Measurements from ENCODE around the gene CBY1.
A peak's percentile ranks its signal among the peaks of the same experiment; 100 is the strongest.

Gene CBY1

DNA sequence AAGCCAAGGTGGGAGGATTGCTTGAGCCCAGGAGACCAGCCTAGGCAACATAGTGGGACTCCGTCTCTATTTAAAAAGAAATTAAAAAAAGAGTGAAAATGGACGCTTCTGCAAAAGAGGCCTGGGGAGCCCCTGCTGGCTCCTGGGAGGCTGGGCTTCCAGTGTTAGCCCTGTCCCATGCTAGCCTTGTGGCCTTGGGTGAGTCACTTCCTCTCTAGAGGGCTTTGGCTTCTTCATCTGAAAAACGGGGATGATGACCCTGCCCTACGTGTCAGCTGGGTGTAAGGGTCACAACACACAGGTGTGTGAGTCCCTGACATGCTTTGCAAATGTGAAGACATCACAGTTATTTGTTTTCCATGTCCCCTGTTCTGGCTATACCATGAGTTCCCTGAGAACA lies 33.1 kb upstream of the CBY1 start:
- Mint-ChIP-seq H3K4me3 (no peak overlapping the region), H3K4me1 (no peaks in the 10 kb centered on the region), H3K9me3 (peaks cover 7% of the 10 kb centered on the region), H3K27ac (no peak overlapping the region), H3K36me3 (ENCODE audit: low read depth) (peaks cover 43% of the 10 kb centered on the region), H3K27me3 (ENCODE audit: low read depth) (peaks cover 3% of the 10 kb centered on the region)
- TF ChIP-seq, protein P1, sequence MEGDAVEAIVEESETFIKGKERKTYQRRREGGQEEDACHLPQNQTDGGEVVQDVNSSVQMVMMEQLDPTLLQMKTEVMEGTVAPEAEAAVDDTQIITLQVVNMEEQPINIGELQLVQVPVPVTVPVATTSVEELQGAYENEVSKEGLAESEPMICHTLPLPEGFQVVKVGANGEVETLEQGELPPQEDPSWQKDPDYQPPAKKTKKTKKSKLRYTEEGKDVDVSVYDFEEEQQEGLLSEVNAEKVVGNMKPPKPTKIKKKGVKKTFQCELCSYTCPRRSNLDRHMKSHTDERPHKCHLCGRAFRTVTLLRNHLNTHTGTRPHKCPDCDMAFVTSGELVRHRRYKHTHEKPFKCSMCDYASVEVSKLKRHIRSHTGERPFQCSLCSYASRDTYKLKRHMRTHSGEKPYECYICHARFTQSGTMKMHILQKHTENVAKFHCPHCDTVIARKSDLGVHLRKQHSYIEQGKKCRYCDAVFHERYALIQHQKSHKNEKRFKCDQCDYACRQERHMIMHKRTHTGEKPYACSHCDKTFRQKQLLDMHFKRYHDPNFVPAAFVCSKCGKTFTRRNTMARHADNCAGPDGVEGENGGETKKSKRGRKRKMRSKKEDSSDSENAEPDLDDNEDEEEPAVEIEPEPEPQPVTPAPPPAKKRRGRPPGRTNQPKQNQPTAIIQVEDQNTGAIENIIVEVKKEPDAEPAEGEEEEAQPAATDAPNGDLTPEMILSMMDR (IDR thresholded peaks at IDR 0.05; ENCODE audit: unreplicated experiment in 3 of 3) = no peak

DNA sequence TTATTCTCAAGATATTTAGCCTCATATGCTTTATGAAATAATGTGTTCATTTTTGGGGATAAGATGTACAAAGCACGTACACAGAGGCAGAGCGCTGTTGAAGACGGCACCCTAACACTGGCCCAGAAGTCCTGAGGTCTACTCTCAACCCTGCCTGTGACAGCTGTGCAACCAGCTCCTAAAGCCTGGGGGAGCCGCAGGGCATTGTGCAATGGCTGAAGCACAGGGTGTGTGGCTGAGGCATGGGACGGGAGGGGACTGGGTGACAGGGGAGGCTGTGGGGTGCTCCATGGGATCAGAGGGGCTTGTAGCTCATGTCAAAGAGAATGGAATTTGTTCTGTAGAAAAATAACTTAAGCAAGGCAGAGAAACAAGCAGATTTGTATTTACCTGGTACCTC lies 28.0 kb upstream of the CBY1 start:
- H3K36me3 Mint-ChIP-seq (ENCODE audit: low read depth) = peaks cover 38% of the 10 kb centered on the region
- TF ChIP-seq, protein P1 (IDR thresholded peaks at IDR 0.05; ENCODE audit: unreplicated experiment in 3 of 3) = no peak
- no peak overlapping the region for H3K4me3 Mint-ChIP-seq
- no peak overlapping the region for H3K27ac Mint-ChIP-seq
- peaks cover 3% of the 10 kb centered on the region for H3K27me3 Mint-ChIP-seq (ENCODE audit: low read depth)
- H3K4me1 Mint-ChIP-seq = no peaks in the 10 kb centered on the region
- H3K9me3 Mint-ChIP-seq = no peaks in the 10 kb centered on the region

DNA sequence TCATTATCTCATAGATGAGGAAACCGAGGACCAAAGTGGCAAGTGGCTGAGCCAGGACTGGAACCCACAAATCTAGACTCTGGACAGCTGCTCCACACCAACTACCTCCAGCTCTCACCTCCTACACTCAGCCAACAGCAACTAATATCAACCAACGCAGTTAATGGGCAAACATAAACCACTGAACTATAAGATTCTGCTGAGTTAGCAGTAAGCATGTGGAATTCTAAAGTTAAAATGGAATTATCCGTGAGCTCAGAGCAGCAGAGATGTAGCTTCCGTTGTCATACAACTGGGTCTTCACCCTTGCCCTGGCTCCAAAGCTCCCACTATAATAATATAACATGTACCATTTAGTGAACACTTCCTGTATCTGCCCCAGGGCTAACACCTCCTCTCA lies 27.3 kb upstream of the CBY1 start:
- TF ChIP-seq, protein P1 (IDR thresholded peaks at IDR 0.05; ENCODE audit: unreplicated experiment in 3 of 3) = no peak
- Mint-ChIP-seq H3K27me3 (ENCODE audit: low read depth) (peaks cover 3% of the 10 kb centered on the region), H3K36me3 (ENCODE audit: low read depth) (peaks cover 33% of the 10 kb centered on the region), H3K27ac (no peak overlapping the region), H3K4me3 (no peak overlapping the region), H3K9me3 (no peaks in the 10 kb centered on the region), H3K4me1 (no peaks in the 10 kb centered on the region)

DNA sequence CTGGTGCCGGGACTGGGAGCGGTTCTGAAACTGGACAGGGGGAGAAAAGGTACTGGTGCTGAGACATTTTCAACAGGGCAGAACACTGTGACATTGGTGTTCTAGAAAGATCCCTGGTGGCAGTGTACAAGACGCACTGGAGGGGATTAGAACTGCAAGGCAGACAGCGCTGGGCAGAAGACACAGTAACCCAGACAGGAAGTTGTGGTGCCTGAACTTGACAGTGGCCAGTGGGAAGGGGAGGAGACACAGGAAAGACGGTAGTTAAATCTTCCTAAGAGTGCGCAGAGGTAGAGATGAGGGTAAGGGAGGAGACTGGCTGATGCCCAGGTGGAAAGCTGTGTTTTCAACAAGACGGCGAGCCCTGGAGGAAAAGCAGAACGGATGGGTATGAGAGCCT lies 24.7 kb upstream of the CBY1 start:
- H3K4me3 Mint-ChIP-seq = no peak overlapping the region
- no peaks in the 10 kb centered on the region for H3K9me3 Mint-ChIP-seq
- no peak overlapping the region for H3K27ac Mint-ChIP-seq
- TF ChIP-seq, protein P1 (IDR thresholded peaks at IDR 0.05; ENCODE audit: unreplicated experiment in 3 of 3) = no peak
- H3K4me1 Mint-ChIP-seq = no peaks in the 10 kb centered on the region
- H3K27me3 Mint-ChIP-seq (ENCODE audit: low read depth) = no peaks in the 10 kb centered on the region
- peaks cover 39% of the 10 kb centered on the region for H3K36me3 Mint-ChIP-seq (ENCODE audit: low read depth)

DNA sequence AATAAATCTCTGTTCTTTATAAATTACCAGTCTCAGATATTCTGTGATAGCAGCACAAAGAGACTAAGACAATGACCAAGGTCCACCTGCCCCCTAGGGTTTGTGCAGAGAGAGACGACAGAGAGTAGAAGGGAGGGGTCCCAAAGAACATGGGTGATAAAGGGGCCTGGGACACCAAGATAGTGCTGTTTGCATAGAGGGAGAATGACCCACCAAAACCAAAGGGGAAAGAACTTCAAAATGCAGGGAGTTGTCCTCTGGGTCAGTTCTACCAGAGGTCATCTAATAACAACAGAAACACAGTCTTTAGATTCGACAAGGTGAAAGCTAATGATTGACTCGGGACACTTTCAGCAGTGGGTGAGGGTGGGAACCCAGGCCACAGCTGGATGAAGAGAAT lies 23.9 kb upstream of the CBY1 start:
- Mint-ChIP-seq H3K9me3 (no peaks in the 10 kb centered on the region), H3K27ac (no peak overlapping the region)
- TF ChIP-seq, protein P1 (IDR thresholded peaks at IDR 0.05; ENCODE audit: unreplicated experiment in 3 of 3) = no peak

DNA sequence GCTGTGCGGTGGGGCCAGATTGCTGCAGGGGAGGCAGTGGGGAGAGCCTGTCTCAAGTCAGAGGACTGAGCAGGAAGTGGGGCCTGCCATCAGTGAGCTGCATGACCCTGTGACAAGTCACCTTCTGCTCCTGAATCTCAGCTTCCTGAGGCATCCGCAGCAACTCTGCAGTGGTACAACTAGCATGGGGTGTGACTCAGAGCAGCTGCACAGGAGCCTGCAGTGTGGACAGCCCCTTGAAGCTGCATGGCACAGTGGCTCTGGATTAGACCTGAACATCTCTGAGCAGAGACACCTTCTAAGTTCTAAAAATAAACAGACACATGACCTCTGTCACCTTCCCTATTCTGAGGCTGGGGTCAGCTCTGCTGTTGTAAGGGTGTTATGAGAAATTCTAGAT lies 18.2 kb upstream of the CBY1 start:
- Mint-ChIP-seq H3K4me1 (no peaks in the 10 kb centered on the region), H3K36me3 (ENCODE audit: low read depth) (peaks cover 41% of the 10 kb centered on the region), H3K27me3 (ENCODE audit: low read depth) (no peaks in the 10 kb centered on the region), H3K27ac (peak overlapping the region; percentile 81 to 93 (median 90)), H3K4me3 (no peak overlapping the region), H3K9me3 (no peaks in the 10 kb centered on the region)
- TF ChIP-seq, protein P1 (IDR thresholded peaks at IDR 0.05; ENCODE audit: unreplicated experiment in 3 of 3) = no peak

More for the DNA sequence above, 23.9 kb upstream of the CBY1 start:
- no peak overlapping the region for H3K4me3 Mint-ChIP-seq
- H3K36me3 Mint-ChIP-seq (ENCODE audit: low read depth) = peaks cover 39% of the 10 kb centered on the region
- H3K4me1 Mint-ChIP-seq = no peaks in the 10 kb centered on the region
- H3K27me3 Mint-ChIP-seq (ENCODE audit: low read depth) = no peaks in the 10 kb centered on the region

Data from nephron (organoid).